HG02759 (cell line): Measurements from ENCODE around the gene RHPN2.
"Not testable (repeated sequence)": the region's sequence is repeated elsewhere in the genome, so short reads cannot be mapped to it uniquely, and the experiment has no call there.

Experiments
- ATAC-seq: cut with Tn5 transposase; IDR thresholded peaks from one replicate; pipeline ENCODE4 v1.9.1; 2021; ENCODE audit warnings: mild to moderate bottlenecking, moderate library complexity; ENCODE audit not compliant: unreplicated experiment

RHPN2 gene

GRCh38 chr19:32979807-32980206 is 84.9 kb downstream of the RHPN2 start:
- ATAC-seq = not testable (repeated sequence)

GRCh38 chr19:32977813-32978212 is 86.9 kb downstream of the RHPN2 start:
- ATAC-seq = not testable (repeated sequence)

- ATAC-seq = no peak
Measured at GRCh38 chr19:32977280-32977679, 87.4 kb downstream of the RHPN2 start.

DNA sequence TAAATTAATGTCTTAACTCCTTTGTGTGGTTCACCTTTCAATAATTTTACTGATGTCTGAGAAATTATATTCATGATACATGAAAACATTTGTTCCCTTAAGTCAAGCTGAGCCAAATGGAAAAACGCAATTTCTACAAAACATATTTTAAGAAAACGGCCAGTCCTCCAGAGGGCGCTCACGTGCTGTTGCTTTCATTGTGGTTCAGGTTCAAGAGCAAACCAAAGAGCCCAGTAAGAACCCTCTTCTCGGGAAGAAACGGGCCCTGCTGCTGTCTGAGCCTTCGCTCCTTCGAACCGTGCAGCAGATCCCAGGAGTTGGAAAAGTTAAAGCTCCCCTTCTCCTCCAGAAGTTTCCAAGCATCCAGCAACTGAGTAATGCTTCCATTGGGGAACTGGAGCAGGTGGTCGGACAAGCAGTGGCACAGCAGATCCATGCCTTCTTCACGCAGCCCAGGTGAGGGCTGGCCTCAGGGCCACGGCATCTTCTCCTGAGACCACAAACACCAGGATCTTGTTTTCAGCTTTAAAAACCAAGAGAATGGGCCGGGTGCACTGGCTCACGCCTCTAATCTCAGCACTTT is 88.4 kb downstream of the RHPN2 start:
- no peak for ATAC-seq

GRCh38 chr19:32971715-32972540 is 92.8 kb downstream of the RHPN2 start, which contains the start of the genes CEP89 and FAAP24:
Gene CEP89, minus strand, starts transcription at chr19:32971958. Its CDS starts 84 bp downstream, at chr19:32971874.
Gene FAAP24, plus strand, starts transcription at chr19:32972242. Its CDS starts 955 bp downstream, at chr19:32973197.
- peak; percentile 99 for ATAC-seq

DNA sequence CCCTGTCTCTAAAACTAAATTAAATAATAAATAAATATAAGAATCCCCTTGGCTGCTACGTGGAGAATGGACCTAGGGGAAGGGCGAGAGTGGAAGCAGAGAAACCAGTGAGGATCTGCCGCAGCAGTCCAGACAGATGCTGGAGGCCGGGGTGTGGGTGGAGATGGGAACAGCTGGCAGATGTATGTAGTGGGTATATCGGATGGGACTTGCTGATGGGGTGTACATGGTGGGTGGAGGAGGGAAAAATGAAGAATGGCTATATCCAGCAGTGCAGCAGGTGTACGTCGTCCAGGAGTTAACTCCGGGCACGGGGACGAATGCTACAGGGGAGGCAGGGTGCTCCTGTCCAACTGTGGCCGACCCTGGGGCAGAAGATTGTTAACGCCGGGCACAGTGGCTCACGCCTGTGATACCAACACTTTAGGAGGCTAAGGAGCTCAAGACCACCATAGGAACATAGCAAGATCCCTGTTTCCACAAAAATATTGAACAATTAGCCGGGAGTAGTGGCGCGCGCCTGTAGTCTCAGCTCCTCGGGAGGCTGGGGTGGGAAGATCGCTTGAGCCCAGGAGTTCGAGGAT is 93.6 kb downstream of the RHPN2 start:
- no peak for ATAC-seq

- no peak for ATAC-seq
Measured at GRCh38 chr19:32969549-32969948, 95.1 kb downstream of the RHPN2 start.

DNA sequence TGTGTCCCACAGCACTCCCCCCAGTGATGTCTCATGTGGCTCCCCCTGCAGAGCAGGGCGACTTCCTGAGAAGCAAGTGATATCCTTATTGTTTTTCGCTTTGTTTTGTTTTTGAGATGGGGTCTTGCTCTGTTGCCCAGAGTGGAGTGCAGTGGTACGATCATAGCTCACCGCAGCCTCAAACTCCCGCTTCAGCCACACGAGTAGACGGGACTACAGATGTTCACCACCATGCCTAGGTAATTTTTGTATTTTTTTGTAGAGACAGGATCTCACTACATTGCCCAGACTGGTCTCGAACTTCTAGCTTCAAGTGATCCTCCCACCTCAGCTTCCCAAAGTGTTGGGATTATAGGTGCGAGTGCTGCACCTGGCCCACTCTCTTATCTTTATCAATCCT is 97.9 kb downstream of the RHPN2 start:
- no peak for ATAC-seq

GRCh38 chr19:32945260-32945659 is 119.4 kb downstream of the RHPN2 start:
- no peak for ATAC-seq

DNA sequence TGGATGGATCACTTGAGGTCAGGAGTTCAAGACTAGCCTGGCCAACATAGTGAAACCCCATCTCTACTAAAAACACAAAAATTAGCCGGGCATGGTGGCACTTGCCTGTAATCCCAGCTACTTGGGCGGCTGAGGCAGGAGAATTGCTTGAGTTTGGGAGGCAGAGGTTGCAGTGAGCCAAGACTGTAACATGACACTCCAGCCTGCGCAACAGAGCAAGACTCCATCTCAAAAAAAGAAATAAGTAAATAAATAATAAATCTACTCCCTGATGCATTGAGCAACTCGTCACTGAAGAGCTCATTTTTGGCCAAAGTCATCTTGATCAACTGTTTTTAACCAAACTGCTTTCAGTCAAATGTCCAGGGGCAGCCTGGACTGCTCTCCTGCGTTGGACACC is 123.4 kb downstream of the RHPN2 start:
- not testable (repeated sequence) for ATAC-seq

- ATAC-seq = no peak
Measured at GRCh38 chr19:32936065-32936464, 128.6 kb downstream of the RHPN2 start.

DNA sequence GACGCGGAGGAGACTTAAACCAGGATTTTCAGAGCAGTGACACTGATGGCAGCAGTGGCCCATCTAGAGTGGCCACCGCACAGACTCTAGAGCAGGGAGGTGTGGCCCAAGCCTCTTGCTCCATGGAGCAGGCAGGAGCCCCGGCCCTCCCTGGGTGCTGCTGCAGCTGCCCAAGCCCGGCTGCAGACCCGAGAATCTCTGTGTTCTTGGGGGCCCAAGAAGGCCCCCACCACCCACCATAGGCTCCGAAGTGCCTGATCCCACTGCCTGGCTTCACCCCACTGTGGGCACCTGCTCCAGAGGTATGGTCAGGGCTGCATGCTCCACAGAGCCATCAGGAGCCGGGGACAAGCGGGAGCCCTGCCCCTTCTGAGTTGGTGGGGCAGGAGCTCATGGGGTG is 129.1 kb downstream of the RHPN2 start:
- no peak for ATAC-seq

DNA sequence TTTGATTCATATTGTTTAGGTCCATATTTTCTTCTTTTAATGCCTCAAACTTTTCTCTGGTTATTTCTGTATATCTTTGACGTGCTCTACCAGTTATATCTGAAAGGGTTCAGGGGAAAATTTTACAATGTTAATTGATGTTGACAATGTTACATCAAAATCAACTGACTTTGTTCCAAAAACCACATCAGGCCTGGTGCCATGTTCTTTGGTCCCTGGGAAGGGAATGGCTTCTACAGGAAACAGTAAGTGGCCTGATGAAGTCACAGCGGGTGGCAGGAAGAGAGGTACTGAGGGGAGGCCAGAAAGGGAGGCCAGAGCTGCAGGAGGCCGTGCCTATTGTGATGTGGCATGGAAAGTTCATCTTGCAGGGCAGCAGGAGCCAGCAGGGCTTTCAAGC is 131.1 kb downstream of the RHPN2 start:
- no peak for ATAC-seq

- ATAC-seq = no peak
Measured at GRCh38 chr19:32930567-32930966, 134.1 kb downstream of the RHPN2 start.

GRCh38 chr19:32928806-32929205 is 135.9 kb downstream of the RHPN2 start:
- ATAC-seq = no peak
